Colonic mucosa (tissue), 4 donors: Measurements from ENCODE around the gene PLVAP. TPM values are rescaled to one million over a fixed set of nuclear protein-coding genes. Genes with fewer than 3 reads are reported as not detected.

Source experiments
- DNase-seq: peaks from one replicate; pipeline ENCODE4 v3.0.0-alpha.2; 2020
- H3K27ac ChIP-seq: fragments of 200-600 bp; one replicate; pipeline ENCODE4 v1.8.0; 2021
- H3K27me3 ChIP-seq: fragments of 200-600 bp; one replicate; pipeline ENCODE4 v1.8.0; 2021
- H3K36me3 ChIP-seq: fragments of 200-600 bp; one replicate; pipeline ENCODE4 v1.8.0; 2021
- H3K4me1 ChIP-seq: fragments of 200-600 bp; one replicate; pipeline ENCODE4 v1.8.0; 2021; ENCODE audit warnings: mild to moderate bottlenecking
- H3K4me3 ChIP-seq: fragments of 200-600 bp; one replicate; pipeline ENCODE4 v1.8.0; 2021
- H3K9ac ChIP-seq, 2 donors: one replicate each; pipeline ENCODE4 v1.7.0; 2013; ENCODE audit warnings: control low read depth in 2 of 2, low read depth in 2 of 2, low read length in 2 of 2
- H3K9me3 ChIP-seq: fragments of 200-600 bp; one replicate; pipeline ENCODE4 v1.8.0; 2021
- CTCF ChIP-seq: fragments of 200-600 bp; IDR thresholded peaks from one replicate; pipeline ENCODE4 v1.8.0; 2022; ENCODE audit warnings: antibody characterized with exemption, mild to moderate bottlenecking
- intact Hi-C: fragments of 100-400 bp; cut with DNase I; formaldehyde crosslinking; loops from one replicate; pipeline ENCODE4 v1.14.1; 2022
- total RNA-seq, 2 donors: library from RNA; stranded (reverse); fragmentation: NEBNext Ultra II Directional in 1 of 2; extraction: Animal tissue kit (Norgen Biotek cat#: 25700) in 1 of 2; gene quantifications; one replicate each; pipeline ENCODE4 v1.2.1, GENCODE V29; 2021
- donor health status: healthy.
- donor health status: DM: no; HTN: no; CAD: no.
- donor health status: DM: no; HTN: no; CAD: no.

Gene PLVAP
- total RNA-seq, 2 donors from 2014 or later: 20.8 to 47.1 TPM

DNA sequence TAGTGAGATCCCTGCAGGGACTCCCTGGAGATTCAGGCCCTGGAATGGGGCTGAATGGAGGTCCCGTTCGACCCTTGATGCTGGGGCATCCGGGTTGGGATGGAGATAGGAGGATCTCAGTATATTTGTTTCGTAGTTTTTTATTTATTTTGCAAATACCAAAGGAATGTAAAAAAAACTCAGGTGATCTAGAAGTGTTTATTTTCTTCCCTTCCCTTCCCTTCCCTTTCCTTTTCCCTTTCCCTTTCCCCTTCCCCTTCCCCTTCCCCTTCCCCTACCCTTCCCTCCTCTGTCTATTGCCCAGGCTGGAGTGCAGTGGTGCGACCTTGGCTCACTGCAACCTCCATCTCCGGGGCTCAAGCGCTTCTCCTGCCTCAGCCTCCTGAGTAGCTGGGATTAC lies 35.3 kb downstream of the PLVAP start:
- intact Hi-C loops: no loop called here
- H3K4me1 ChIP-seq: peaks cover 6% of the 10 kb centered on the region
- no peak overlapping the region for H3K9ac ChIP-seq
- no peak overlapping the region for H3K27ac ChIP-seq
- DNase-seq: no peak
- no peak overlapping the region for H3K4me3 ChIP-seq
- TF ChIP-seq CTCF: no peak
- no peaks in the 10 kb centered on the region for H3K36me3 ChIP-seq
- no peaks in the 10 kb centered on the region for H3K9me3 ChIP-seq
- H3K27me3 ChIP-seq: no peaks in the 10 kb centered on the region

- H3K9ac ChIP-seq: no peak overlapping the region
- peaks cover 6% of the 10 kb centered on the region for H3K4me1 ChIP-seq
- intact Hi-C loops: no loop called here
- H3K27ac ChIP-seq: no peak overlapping the region
- no peaks in the 10 kb centered on the region for H3K36me3 ChIP-seq
- no peak for DNase-seq
- H3K4me3 ChIP-seq: no peak overlapping the region
- no peaks in the 10 kb centered on the region for H3K9me3 ChIP-seq
- no peak for TF ChIP-seq CTCF
- H3K27me3 ChIP-seq: no peaks in the 10 kb centered on the region
Observed at GRCh38 chr19:17341386-17341785, 35.8 kb downstream of the PLVAP start.

- H3K9me3 ChIP-seq: no peaks in the 10 kb centered on the region
- H3K9ac ChIP-seq: no peak overlapping the region
- no peak for DNase-seq
- no peaks in the 10 kb centered on the region for H3K27me3 ChIP-seq
- H3K4me3 ChIP-seq: no peak overlapping the region
- no peak overlapping the region for H3K27ac ChIP-seq
- H3K36me3 ChIP-seq: no peaks in the 10 kb centered on the region
- TF ChIP-seq CTCF: no peak
- peaks cover 6% of the 10 kb centered on the region for H3K4me1 ChIP-seq
- intact Hi-C loops: no loop called here
Observed at GRCh38 chr19:17340871-17341357, 36.2 kb downstream of the PLVAP start.

GRCh38 chr19:17340302-17340870 lies 36.8 kb downstream of the PLVAP start:
- no peaks in the 10 kb centered on the region for H3K27me3 ChIP-seq
- TF ChIP-seq CTCF: no peak
- no peaks in the 10 kb centered on the region for H3K36me3 ChIP-seq
- DNase-seq: peak; percentile 84
- H3K4me3 ChIP-seq: no peak overlapping the region
- peak overlapping the region in 1 of 2 donors; percentile 1 for H3K9ac ChIP-seq
- no peaks in the 10 kb centered on the region for H3K9me3 ChIP-seq
- intact Hi-C loops: no loop called here
- H3K27ac ChIP-seq: no peak overlapping the region
- peaks cover 6% of the 10 kb centered on the region for H3K4me1 ChIP-seq

DNA sequence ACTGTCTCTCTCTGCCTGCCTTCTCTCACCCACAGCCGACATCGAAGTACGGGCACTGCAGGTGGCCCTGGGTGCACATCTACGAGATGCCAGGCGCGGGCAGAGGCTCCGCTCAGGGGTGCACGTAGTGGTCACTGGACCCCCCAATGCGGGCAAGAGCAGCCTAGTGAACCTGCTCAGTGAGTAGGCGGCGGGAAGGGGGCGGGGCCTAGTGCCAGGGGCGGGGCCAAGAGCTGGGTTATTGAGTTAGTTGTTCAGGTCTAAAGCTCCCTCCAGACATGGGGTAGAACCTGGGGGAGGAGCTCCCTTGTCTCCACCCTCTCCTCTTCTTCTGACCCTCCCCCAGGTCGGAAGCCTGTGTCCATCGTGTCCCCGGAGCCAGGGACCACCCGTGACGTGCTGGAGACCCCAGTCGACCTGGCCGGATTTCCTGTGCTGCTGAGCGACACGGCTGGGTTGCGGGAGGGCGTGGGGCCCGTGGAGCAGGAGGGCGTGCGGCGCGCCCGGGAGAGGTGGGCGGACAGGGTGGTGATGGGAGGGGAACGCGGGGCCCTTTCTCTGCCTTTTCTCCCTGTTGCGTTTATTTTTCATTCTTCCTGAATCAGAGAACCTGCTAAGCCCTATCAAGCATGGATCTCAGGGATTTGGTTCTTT lies 37.9 kb downstream of the PLVAP start:
- TF ChIP-seq CTCF: no peak
- Histone ChIP-seq H3K4me3 (no peak overlapping the region), H3K36me3 (no peaks in the 10 kb centered on the region), H3K9ac (no peak overlapping the region), H3K27ac (no peak overlapping the region), H3K9me3 (no peaks in the 10 kb centered on the region), H3K4me1 (peaks cover 11% of the 10 kb centered on the region), H3K27me3 (no peaks in the 10 kb centered on the region)
- intact Hi-C loops: no loop called here
- DNase-seq: peak; percentile 65
